ENCODE results near the gene SLC25A22.

SLC25A22 gene

DNA sequence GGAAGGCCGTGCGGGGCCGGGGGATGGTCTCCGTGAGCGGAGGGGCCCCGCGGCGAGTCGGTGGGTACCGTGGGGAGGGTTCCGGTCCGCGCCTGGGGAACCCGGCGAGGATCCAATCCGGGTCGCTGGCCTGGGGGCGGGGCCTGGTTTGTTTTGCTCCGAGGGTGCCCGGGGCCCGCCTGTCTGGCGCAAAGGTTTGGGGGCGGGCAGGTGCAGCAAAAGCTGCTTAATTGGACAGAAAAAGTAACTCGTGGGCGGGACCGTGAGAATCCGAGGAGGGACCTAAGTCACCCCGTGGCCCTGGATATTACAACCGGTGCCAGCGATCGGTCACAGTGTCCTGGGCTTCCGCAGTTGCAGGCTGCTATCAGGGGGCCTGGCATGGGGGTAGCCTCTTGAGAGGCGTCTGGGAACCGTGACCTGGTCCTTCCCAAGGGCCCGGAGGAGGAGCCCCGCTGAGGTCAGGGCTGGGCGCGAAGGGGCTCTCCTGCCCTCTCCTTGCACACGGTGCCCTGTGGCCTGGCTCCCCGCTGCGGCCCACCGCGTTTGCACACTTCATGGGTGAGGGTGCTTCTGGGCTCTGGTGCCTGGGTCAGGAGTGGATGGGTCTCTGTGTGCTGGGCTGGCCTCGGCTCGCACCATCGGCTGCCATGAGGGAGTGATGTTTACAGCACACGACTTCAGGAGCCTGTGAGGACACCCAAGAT is 22.0 kb upstream of the SLC25A22 start:
- peak overlapping the region; percentile 42 for H2AFZ ChIP-seq (ENCODE audit: low read depth, low read length, severe bottlenecking)
- peak overlapping the region; percentile 34; the same call in 1 of the 2 replicates for H3K27ac ChIP-seq (ENCODE audit: low read depth, low read length)

DNA sequence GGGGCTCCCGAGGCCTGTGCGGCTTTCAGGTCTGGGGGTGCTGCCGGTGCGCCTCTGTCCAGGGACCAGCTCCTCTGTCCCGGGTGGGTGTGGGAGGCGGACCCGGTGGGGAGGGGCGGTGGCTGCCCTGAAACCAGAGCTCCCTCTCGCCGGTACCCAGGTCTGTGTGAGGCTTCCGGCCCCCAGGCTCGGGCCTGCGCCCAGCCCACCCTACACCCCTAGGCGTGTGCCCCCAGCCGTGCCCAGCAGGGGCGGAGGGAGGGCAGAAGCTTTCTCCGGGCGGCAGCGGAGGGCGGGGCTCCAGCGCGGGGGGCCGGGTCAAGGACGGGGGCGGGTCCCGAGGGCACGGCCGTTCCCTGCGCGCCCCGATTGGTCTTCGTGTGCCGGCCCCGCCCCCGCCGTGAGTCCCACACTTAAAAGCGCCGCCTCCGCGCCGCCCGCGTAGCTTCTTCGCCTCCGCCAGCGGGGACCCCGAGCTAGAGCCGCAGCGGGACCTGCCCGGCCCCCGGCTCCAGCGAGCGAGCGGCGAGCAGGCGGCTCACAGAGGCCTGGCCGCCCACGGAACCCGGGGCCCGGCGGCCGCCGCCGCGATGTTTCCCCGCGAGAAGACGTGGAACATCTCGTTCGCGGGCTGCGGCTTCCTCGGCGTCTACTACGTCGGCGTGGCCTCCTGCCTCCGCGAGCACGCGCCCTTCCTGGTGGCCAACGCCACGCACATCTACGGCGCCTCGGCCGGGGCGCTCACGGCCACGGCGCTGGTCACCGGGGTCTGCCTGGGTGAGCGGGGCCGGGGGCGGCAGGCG is 21.2 kb upstream of the SLC25A22 start:
- peak overlapping the region; percentile 59 for H3K4me2 ChIP-seq (ENCODE audit: low read depth, low read length, poor library complexity, severe bottlenecking)
- H4K20me1 ChIP-seq (ENCODE audit: low read depth, low read length): no peaks in the 10 kb centered on the region; the same call in 1 of the 2 replicates
- no peaks in the 10 kb centered on the region; the same call in 1 of the 2 replicates for H3F3A ChIP-seq (ENCODE audit: insufficient read depth)
- H3K9me2 ChIP-seq (replicated peaks; ENCODE audit: insufficient read depth, low read length): no peaks in the 10 kb centered on the region
- H3K9ac ChIP-seq (ENCODE audit: low read length): peak overlapping the region; percentile 61
- H3K4me3 ChIP-seq (ENCODE audit: insufficient read depth, low read length, poor library complexity, severe bottlenecking): peak overlapping the region; percentile 61
- H3K27ac ChIP-seq (ENCODE audit: low read depth, low read length): peak overlapping the region; percentile 34; the same call in 1 of the 2 replicates
- H3K9me3 ChIP-seq (ENCODE audit: insufficient read depth, low read length): no peaks in the 10 kb centered on the region
- no peaks in the 10 kb centered on the region for H3K27me3 ChIP-seq (ENCODE audit: low read length)
- H2AFZ ChIP-seq (ENCODE audit: low read depth, low read length, severe bottlenecking): peak overlapping the region; percentile 49
- no peaks in the 10 kb centered on the region for H3K79me2 ChIP-seq (ENCODE audit: insufficient read depth, low read length)
- TF ChIP-seq EZH2phosphoT487 (conservative IDR thresholded peaks at IDR 0.05; ENCODE audit: low read length) (no peak), CTCF (IDR thresholded peaks at IDR 0.05; ENCODE audit: insufficient read depth, low read length, poor library complexity, severe bottlenecking) (no peak)
- H3K36me3 ChIP-seq (ENCODE audit: low read length): no peaks in the 10 kb centered on the region

More for the DNA sequence above, 22.0 kb upstream of the SLC25A22 start:
- H3F3A ChIP-seq (ENCODE audit: insufficient read depth): no peaks in the 10 kb centered on the region; the same call in 1 of the 2 replicates
- no peaks in the 10 kb centered on the region for H3K27me3 ChIP-seq (ENCODE audit: low read length)
- no peaks in the 10 kb centered on the region for H3K9me2 ChIP-seq (replicated peaks; ENCODE audit: insufficient read depth, low read length)
- H3K9me3 ChIP-seq (ENCODE audit: insufficient read depth, low read length): no peaks in the 10 kb centered on the region
- no peaks in the 10 kb centered on the region; the same call in 1 of the 2 replicates for H4K20me1 ChIP-seq (ENCODE audit: low read depth, low read length)
- H3K79me2 ChIP-seq (ENCODE audit: insufficient read depth, low read length): no peaks in the 10 kb centered on the region
- peak overlapping the region; percentile 59 for H3K4me2 ChIP-seq (ENCODE audit: low read depth, low read length, poor library complexity, severe bottlenecking)
- no peaks in the 10 kb centered on the region for H3K36me3 ChIP-seq (ENCODE audit: low read length)
- peak overlapping the region; percentile 61 for H3K9ac ChIP-seq (ENCODE audit: low read length)
- no peak for TF ChIP-seq CTCF (IDR thresholded peaks at IDR 0.05; ENCODE audit: insufficient read depth, low read length, poor library complexity, severe bottlenecking)
- TF ChIP-seq EZH2phosphoT487 (conservative IDR thresholded peaks at IDR 0.05; ENCODE audit: low read length): no peak
- peak overlapping the region; percentile 61 for H3K4me3 ChIP-seq (ENCODE audit: insufficient read depth, low read length, poor library complexity, severe bottlenecking)

- Histone ChIP-seq H3F3A (ENCODE audit: insufficient read depth) (peaks cover 7% of the 10 kb centered on the region; the same call in 1 of the 2 replicates), H4K20me1 (ENCODE audit: low read depth, low read length) (no peaks in the 10 kb centered on the region; the same call in 1 of the 2 replicates), H3K27me3 (ENCODE audit: low read length) (no peaks in the 10 kb centered on the region), H3K9me3 (ENCODE audit: insufficient read depth, low read length) (no peaks in the 10 kb centered on the region), H3K9me2 (replicated peaks; ENCODE audit: insufficient read depth, low read length) (no peaks in the 10 kb centered on the region), H2AFZ (ENCODE audit: low read depth, low read length, severe bottlenecking) (peak within 1 kb of the TSS; percentile 49), H3K4me3 (ENCODE audit: insufficient read depth, low read length, poor library complexity, severe bottlenecking) (peak within 1 kb of the TSS; percentile 61), H3K4me2 (ENCODE audit: low read depth, low read length, poor library complexity, severe bottlenecking) (peak within 1 kb of the TSS; percentile 59), H3K9ac (ENCODE audit: low read length) (peak within 1 kb of the TSS; percentile 61), H3K27ac (ENCODE audit: low read depth, low read length) (peak within 1 kb of the TSS; percentile 34; the same call in 1 of the 2 replicates), H3K36me3 (ENCODE audit: low read length) (no peaks in the 10 kb centered on the region), H3K79me2 (ENCODE audit: insufficient read depth, low read length) (no peaks in the 10 kb centered on the region)
- TF ChIP-seq EZH2phosphoT487 (conservative IDR thresholded peaks at IDR 0.05; ENCODE audit: low read length): no peak
- TF ChIP-seq CTCF (IDR thresholded peaks at IDR 0.05; ENCODE audit: insufficient read depth, low read length, poor library complexity, severe bottlenecking): no peak
Observed at GRCh38 chr11:818396-819128, 20.5 kb upstream of the SLC25A22 start, which contains the start of gene PNPLA2. PNPLA2 (plus strand) TSS chr11:818914; CDS start chr11:819719, 805 bp downstream.
